Karpas-422 (cell line): ENCODE measurements around the gene GMFB. TPM values are rescaled to one million over a fixed set of nuclear protein-coding genes. Genes with fewer than 3 reads are reported as not detected.
A peak's percentile ranks its signal among the peaks of the same experiment; 100 is the strongest.
"Not testable (repeated sequence)": the region's sequence is repeated elsewhere in the genome, so short reads cannot be mapped to it uniquely, and the experiment has no call there.

ENCODE experiments used
- DNase-seq: peaks from one replicate; pipeline ENCODE4 v3.0.0-alpha.2; 2015
- H2AFZ ChIP-seq: fragments of 200-600 bp; sonication (generic); 2 replicates; pipeline ENCODE4 v1.6.1; 2014; ENCODE audit warnings: antibody characterized with exemption, low read length, mixed read lengths
- H3K27ac ChIP-seq: fragments of 200-600 bp; sonication (generic); 2 replicates; pipeline ENCODE4 v1.5.1; 2014; ENCODE audit warnings: mild to moderate bottlenecking, low read length, moderate library complexity
- H3K27me3 ChIP-seq: fragments of 200-600 bp; sonication (generic); 2 replicates; pipeline ENCODE4 v1.6.1; 2014; ENCODE audit warnings: low read length, mixed read lengths
- H3K36me3 ChIP-seq: fragments of 200-600 bp; sonication (generic); 2 replicates; pipeline ENCODE4 v1.6.1; 2014; ENCODE audit warnings: low read length, mixed read lengths; ENCODE audit not compliant: insufficient read depth
- H3K4me1 ChIP-seq: fragments of 200-600 bp; sonication (generic); 2 replicates; pipeline ENCODE4 v1.6.1; 2014; ENCODE audit warnings: mild to moderate bottlenecking, low read length, mixed read lengths
- H3K4me2 ChIP-seq: fragments of 200-600 bp; sonication (generic); 2 replicates; pipeline ENCODE4 v1.6.1; 2014; ENCODE audit warnings: low read length, low read depth, mild to moderate bottlenecking; ENCODE audit not compliant: poor library complexity, severe bottlenecking
- H3K4me3 ChIP-seq: fragments of 200-600 bp; sonication (generic); 2 replicates; pipeline ENCODE4 v1.5.1; 2014; ENCODE audit warnings: mild to moderate bottlenecking, antibody characterized with exemption, low read length, mixed read lengths
- H3K79me2 ChIP-seq: fragments of 200-600 bp; sonication (generic); 2 replicates; pipeline ENCODE4 v1.6.1; 2014; ENCODE audit warnings: mild to moderate bottlenecking, low read length, mixed read lengths
- H3K9ac ChIP-seq: fragments of 200-600 bp; sonication (generic); 2 replicates; pipeline ENCODE4 v1.6.0; 2014; ENCODE audit warnings: low read length
- H3K9me2 ChIP-seq: fragments of 200-600 bp; sonication (generic), shearing (Covaris generic); replicated peaks from 2 replicates; pipeline ENCODE4 v1.6.0; 2014; ENCODE audit warnings: mild to moderate bottlenecking, low read length, moderate library complexity; ENCODE audit not compliant: insufficient read depth
- H3K9me3 ChIP-seq: fragments of 300-700, 200-600 bp; sonication (generic); 2 replicates; pipeline ENCODE4 v1.6.1; 2014; ENCODE audit warnings: low read length, mixed read lengths
- H4K20me1 ChIP-seq: fragments of 200-600 bp; sonication (generic); 2 replicates; pipeline ENCODE4 v1.6.1; 2014; ENCODE audit warnings: mild to moderate bottlenecking, antibody characterized with exemption, low read length, low read depth; ENCODE audit not compliant: insufficient read depth
- total RNA-seq: library from RNA; depleted of rRNA; stranded (reverse); fragments of >200 nt; shearing (Covaris generic); gene quantifications from 2 replicates; pipeline ENCODE4 v1.2.3, GENCODE V29; 2014; ENCODE audit warnings: low replicate concordance

The GMFB gene
- total RNA-seq, 1 experiment from 2014 or later: 81.8 TPM

DNA sequence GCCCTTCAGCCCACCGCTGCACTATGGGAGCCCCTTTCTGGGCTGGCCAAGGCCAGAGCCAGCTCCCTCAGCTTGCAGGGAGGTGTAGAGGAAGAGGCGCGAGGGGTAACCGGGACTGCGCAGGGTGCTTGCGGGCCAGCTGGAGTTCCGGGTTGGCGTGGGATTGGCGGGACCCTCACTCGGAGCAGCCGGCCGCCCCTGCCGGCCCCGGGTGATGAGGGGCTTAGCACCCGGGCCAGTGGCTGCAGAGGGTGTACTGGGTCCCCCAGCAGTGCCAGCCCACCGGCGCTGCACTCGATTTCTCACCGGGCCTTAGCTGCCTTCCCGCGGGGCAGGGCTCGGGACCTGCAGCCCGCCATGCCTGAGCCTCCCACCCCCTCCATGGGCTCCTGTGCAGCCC, 45.8 kb downstream of the GMFB start:
- H3K9me2 ChIP-seq, H4K20me1 ChIP-seq, H3K9ac ChIP-seq, DNase-seq, H3K27ac ChIP-seq, H3K27me3 ChIP-seq, H2AFZ ChIP-seq, H3K4me3 ChIP-seq, H3K4me2 ChIP-seq, H3K9me3 ChIP-seq: not testable (repeated sequence)
- 0 out of 2 replicates have a peak, but pooled peaks cover 10% of the 10 kb centered on the region for H3K36me3 ChIP-seq
- H3K79me2 ChIP-seq: peaks cover 29% of the 10 kb centered on the region
- H3K4me1 ChIP-seq: peaks cover 32% of the 10 kb centered on the region

DNA sequence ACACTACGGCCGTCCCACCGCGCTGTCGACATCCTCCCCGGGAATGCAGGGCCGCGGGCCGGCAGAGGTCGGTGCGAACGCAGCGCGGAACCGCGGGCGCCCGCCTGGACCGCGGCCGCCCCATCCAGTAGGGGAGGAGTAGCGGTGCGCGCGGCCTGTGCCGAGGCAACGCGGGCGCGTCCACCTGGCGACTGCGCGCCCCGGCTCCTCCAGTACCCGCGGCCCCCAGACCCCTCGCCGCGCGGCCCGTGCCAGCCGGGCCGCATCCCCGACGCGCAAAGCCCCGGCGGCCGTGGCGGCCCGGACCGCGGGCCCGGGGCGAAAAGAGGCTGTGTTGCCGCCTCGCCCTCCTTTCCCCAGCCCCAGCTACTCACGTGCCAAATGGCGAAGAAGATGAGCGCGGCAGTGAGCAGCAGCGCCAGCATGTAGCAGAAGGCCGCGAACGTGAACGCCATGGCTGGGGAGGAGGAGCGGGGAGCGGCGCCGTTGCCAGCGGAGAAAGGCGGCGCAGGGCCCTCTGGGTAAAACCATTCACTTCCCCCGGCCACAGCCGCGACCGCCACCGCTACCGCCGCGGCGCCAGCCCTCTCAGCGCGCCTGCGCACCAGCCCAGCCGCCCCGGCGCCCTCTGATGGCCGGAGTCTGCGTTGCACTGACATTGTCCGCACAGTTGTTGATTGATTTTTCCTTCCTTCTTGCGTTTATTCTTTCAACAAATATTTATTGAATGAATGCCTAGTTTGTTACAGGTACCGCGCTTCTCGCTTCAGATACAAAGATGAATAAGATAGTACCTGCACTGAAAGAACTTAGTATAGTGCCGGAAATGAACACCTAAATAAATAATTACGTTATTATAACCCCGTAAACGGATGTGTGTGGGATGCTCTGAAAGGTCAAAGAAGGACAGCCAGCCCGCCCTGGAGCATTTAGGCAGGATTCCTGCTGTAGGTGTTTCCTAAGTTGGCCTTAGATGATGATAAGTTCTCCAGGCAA, 47.6 kb downstream of the GMFB start, which contains the start of gene CNIH1:
Gene CNIH1 (minus strand): TSS at position 502 of the 996 bp plus-strand sequence. CDS start 47 bp downstream, at position 455.
- H3K36me3 ChIP-seq: peaks cover 10% of the 10 kb centered on the region; the same call in 1 of the 2 replicates
- no peaks in the 10 kb centered on the region for H4K20me1 ChIP-seq
- peak within 1 kb of the TSS; percentile 72 for H3K4me3 ChIP-seq
- peak; percentile 98 for DNase-seq
- peaks cover 50% of the 10 kb centered on the region for H3K4me1 ChIP-seq
- peak within 1 kb of the TSS; percentile 81 for H3K9ac ChIP-seq
- H3K9me2 ChIP-seq: no peaks in the 10 kb centered on the region
- H3K4me2 ChIP-seq: peak within 1 kb of the TSS; percentile 83
- H3K9me3 ChIP-seq: no peaks in the 10 kb centered on the region
- H3K79me2 ChIP-seq: peaks cover 47% of the 10 kb centered on the region
- peak within 1 kb of the TSS; percentile 97 for H2AFZ ChIP-seq
- H3K27ac ChIP-seq: peak within 1 kb of the TSS; percentile 74
- no peaks in the 10 kb centered on the region for H3K27me3 ChIP-seq

DNA sequence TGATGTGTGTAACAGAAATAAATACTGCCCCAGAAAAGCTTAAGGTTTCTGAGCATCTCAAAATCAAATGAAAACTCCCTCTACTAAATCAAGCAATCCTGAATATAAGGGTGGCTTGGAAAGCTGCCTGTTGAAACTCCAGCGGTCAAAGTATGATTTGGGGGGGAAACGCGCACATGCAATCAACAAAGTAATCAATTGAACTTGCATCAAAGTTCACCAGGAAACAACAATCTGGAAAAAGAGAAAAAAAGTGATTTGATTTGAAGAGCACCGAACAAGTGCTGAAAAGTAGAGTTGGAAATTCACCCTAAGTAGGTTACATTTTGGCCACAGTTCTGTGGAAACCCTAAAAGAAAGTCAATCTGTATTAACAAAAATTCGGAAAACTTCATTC, 48.3 kb downstream of the GMFB start:
- Histone ChIP-seq H3K4me2 (peak overlapping the region; percentile 83), H4K20me1 (no peaks in the 10 kb centered on the region), H3K79me2 (peaks cover 54% of the 10 kb centered on the region), H2AFZ (no peak overlapping the region), H3K27ac (peak overlapping the region; percentile 74), H3K9me3 (no peaks in the 10 kb centered on the region), H3K9ac (peak overlapping the region; percentile 81), H3K4me1 (peaks cover 57% of the 10 kb centered on the region), H3K36me3 (peaks cover 15% of the 10 kb centered on the region; the same call in 1 of the 2 replicates), H3K27me3 (no peaks in the 10 kb centered on the region), H3K9me2 (no peaks in the 10 kb centered on the region), H3K4me3 (peak overlapping the region; percentile 72)
- DNase-seq: no peak

DNA sequence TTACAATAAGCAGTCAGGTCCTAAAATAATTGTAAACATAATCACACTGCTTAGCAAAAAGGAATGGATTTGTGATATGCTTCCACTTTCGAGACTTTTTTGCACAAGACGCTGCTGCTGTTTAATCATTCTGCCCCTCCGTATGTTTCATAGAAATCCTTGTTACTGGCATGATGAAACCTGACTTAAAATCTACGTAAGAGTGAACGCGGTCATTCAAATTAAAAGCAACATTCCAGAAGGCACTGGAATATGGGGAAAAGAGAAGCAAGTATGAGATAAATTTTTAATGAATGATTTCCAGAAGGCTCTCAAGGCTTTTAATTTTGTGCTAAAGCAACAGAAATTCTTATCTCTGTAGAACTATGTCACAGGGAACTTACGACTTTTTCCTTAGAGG, 48.7 kb downstream of the GMFB start:
- Histone ChIP-seq H3K4me3 (peak overlapping the region; percentile 72), H3K79me2 (peaks cover 58% of the 10 kb centered on the region), H3K9ac (peak overlapping the region; percentile 81), H3K36me3 (peaks cover 17% of the 10 kb centered on the region; the same call in 1 of the 2 replicates), H4K20me1 (no peaks in the 10 kb centered on the region), H2AFZ (no peak overlapping the region), H3K4me2 (peak overlapping the region; percentile 83), H3K27me3 (no peaks in the 10 kb centered on the region), H3K27ac (peak overlapping the region; percentile 74), H3K9me2 (no peaks in the 10 kb centered on the region), H3K9me3 (no peaks in the 10 kb centered on the region), H3K4me1 (peaks cover 61% of the 10 kb centered on the region)
- DNase-seq: no peak

DNA sequence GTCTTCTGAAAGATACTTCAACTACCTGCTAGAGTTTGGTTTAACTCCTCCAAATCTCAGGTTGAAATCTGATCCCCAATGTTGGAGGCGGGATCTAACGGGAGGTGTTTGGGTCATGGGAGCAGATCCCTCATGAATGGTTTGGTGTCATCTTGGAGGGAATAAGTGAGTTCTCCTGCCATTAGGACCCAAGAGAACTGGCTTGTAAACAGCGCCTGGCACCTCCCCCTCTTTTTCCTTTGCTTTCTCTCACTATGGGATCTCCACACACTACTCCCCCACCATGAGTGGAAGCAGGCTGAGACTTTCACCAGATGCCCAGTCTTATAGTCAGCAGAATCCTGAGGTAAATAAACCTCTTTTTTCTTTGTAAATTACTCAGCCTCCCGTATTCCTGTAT, 50.1 kb downstream of the GMFB start:
- Histone ChIP-seq H3K27ac (no peak overlapping the region), H3K4me1 (peaks cover 74% of the 10 kb centered on the region), H3K4me2 (peak overlapping the region; percentile 83), H3K4me3 (peak overlapping the region; percentile 72), H3K27me3 (no peaks in the 10 kb centered on the region), H4K20me1 (no peaks in the 10 kb centered on the region), H3K79me2 (peaks cover 71% of the 10 kb centered on the region), H3K9ac (no peak overlapping the region), H3K9me3 (no peaks in the 10 kb centered on the region), H3K36me3 (peaks cover 30% of the 10 kb centered on the region), H3K9me2 (no peaks in the 10 kb centered on the region), H2AFZ (no peak overlapping the region)
- DNase-seq: no peak

DNA sequence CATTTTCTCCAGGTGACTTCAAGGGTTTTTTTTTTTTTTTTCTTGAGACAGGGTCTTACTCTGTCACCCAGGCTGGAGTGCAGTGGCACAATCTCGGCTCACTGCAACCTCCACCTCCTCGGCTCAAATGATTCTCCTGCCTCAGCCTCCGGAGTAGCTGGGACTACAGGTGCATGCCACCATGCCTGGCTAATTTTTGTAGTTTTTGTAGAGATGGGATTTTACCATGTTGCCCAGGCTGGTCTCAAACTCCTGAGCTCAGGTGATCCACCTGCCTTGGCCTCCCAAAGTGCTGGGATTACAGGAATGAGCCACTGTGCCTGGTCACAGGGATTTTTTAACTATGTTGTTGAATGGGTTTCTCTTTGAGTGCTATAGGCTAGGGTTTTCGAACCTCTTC, 50.8 kb downstream of the GMFB start:
- not testable (repeated sequence) for H4K20me1 ChIP-seq, H3K27ac ChIP-seq, H3K27me3 ChIP-seq, H3K9me2 ChIP-seq, H3K9ac ChIP-seq, DNase-seq, H3K9me3 ChIP-seq, H2AFZ ChIP-seq
- Histone ChIP-seq H3K36me3 (peaks cover 38% of the 10 kb centered on the region), H3K79me2 (peaks cover 79% of the 10 kb centered on the region), H3K4me1 (peaks cover 81% of the 10 kb centered on the region), H3K4me3 (peak overlapping the region; percentile 72; the same call in 1 of the 2 replicates), H3K4me2 (peak overlapping the region; percentile 83)

DNA sequence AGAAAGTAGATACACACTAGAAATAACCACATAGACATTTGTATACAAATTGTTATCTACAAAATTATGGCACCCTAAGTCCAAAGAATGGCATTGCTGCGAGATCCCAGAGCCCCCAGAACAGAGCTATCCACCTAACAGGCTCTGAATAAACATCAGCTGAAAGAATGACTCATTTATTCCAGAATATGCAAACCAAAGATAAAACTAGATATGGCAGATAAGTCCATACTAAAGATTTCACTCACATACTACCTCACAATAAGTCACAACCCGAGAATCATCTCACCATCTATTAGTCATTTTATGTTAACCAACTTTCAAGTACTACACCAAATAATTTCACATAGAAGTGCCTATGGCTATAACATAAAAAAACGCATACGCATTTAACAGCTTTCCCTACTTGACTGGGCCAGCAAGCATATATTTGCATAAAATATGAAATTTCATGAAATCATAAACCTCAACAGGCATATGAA, 53.2 kb downstream of the GMFB start:
- peaks cover 58% of the 10 kb centered on the region for H3K36me3 ChIP-seq
- peak overlapping the region; percentile 83 for H3K4me2 ChIP-seq
- peaks cover 100% of the 10 kb centered on the region for H3K79me2 ChIP-seq
- H3K9me2 ChIP-seq: no peaks in the 10 kb centered on the region
- H3K27ac ChIP-seq: peak overlapping the region; percentile 56
- peak overlapping the region; percentile 25 for H3K4me3 ChIP-seq
- peaks cover 8% of the 10 kb centered on the region; the same call in 1 of the 2 replicates for H4K20me1 ChIP-seq
- H3K9me3 ChIP-seq: no peaks in the 10 kb centered on the region
- peak overlapping the region; percentile 19 for H3K9ac ChIP-seq
- H3K4me1 ChIP-seq: peaks cover 72% of the 10 kb centered on the region
- DNase-seq: peak; percentile 72
- H3K27me3 ChIP-seq: no peaks in the 10 kb centered on the region
- H2AFZ ChIP-seq: no peak overlapping the region

DNA sequence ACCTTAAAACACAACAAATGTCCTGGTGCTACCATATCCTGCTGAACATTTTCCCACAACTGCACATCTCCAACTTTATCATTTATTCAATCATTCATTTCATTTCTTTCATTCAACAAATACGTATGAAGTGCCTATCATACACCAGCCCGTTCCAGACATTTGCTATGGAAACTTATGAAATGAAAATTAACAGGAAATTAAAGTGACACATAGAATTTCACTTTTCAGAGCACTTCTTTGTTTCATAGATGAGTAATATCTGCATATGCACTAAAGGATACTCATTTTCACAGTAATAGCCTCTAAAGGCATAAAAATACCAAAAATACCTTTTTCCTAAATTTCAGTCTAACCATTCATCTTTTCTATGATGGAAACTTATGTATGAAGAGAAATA, 60.3 kb downstream of the GMFB start:
- H4K20me1 ChIP-seq: peaks cover 13% of the 10 kb centered on the region
- H3K4me1 ChIP-seq: peaks cover 24% of the 10 kb centered on the region
- peaks cover 91% of the 10 kb centered on the region for H3K79me2 ChIP-seq
- no peaks in the 10 kb centered on the region for H3K9me3 ChIP-seq
- DNase-seq: no peak
- no peak overlapping the region for H3K9ac ChIP-seq
- H3K27ac ChIP-seq: peak overlapping the region; percentile 8; the same call in 1 of the 2 replicates
- H3K4me3 ChIP-seq: no peak overlapping the region
- H3K9me2 ChIP-seq: no peaks in the 10 kb centered on the region
- H3K36me3 ChIP-seq: peaks cover 92% of the 10 kb centered on the region
- H3K27me3 ChIP-seq: no peaks in the 10 kb centered on the region
- H2AFZ ChIP-seq: no peak overlapping the region
- peak overlapping the region; percentile 2 for H3K4me2 ChIP-seq
